CD4-positive, alpha-beta T cell (primary cell): ENCODE measurements around the gene COPS7A. TPM values are rescaled to one million over a fixed set of nuclear protein-coding genes. Genes with fewer than 3 reads are reported as not detected.
A peak's percentile ranks its signal among the peaks of the same experiment; 100 is the strongest.

Source experiments
- ATAC-seq: fragments of 200-7000 bp; cut with Tn5 transposase; one replicate; pipeline ENCODE4 v1.10.0; 2022; ENCODE audit warnings: mild to moderate bottlenecking; ENCODE audit not compliant: poor library complexity
- CTCF ChIA-PET: fragments of 350-600 bp; sonication (Branson Sonifier 250); formaldehyde crosslinking; loops from one replicate; lab custom pipeline; 2021; ENCODE audit warnings: antibody characterized with exemption, inconsistent platforms; lab: Charles Lee
- POLR2A ChIA-PET: fragments of 350-600 bp; sonication (Branson Sonifier 250); formaldehyde crosslinking; loops from one replicate; lab custom pipeline; 2021; ENCODE audit warnings: antibody characterized with exemption, inconsistent platforms; lab: Charles Lee
- DNase-seq, 14 experiments: peaks; one replicate each; pipeline ENCODE4 v3.0.0-alpha.2; 2013 to 2020; ENCODE audit warnings: mixed read lengths in 2 of 14
- H3K27ac ChIP-seq, 2 donors: one replicate each; pipeline versions ENCODE4 v1.5.1 to v1.7.0; 2013; ENCODE audit warnings: low read length in 2 of 2, low read depth in 1 of 2, mild to moderate bottlenecking in 1 of 2
- H3K27me3 ChIP-seq, 2 experiments: 1 replicate in 1 of 2; 2 replicates in 1 of 2; pipeline versions ENCODE4 v1.6.1 to v1.7.0; 2013; ENCODE audit warnings: low read length in 2 of 2, control low read depth in 1 of 2, mild to moderate bottlenecking in 1 of 2, moderate library complexity in 1 of 2; ENCODE audit not compliant: insufficient read depth in 2 of 2, control insufficient read depth in 1 of 2
- H3K36me3 ChIP-seq: one replicate; pipeline ENCODE4 v1.6.1; 2013; ENCODE audit warnings: low read length, control low read depth; ENCODE audit not compliant: insufficient read depth
- H3K4me1 ChIP-seq: one replicate; pipeline ENCODE4 v1.6.1; 2013; ENCODE audit warnings: low read length, control low read depth; ENCODE audit not compliant: insufficient read depth
- H3K4me3 ChIP-seq: one replicate; pipeline ENCODE4 v1.5.1; 2013; ENCODE audit warnings: mild to moderate bottlenecking, low read length, moderate library complexity
- H3K9me3 ChIP-seq, 2 experiments: 1 replicate in 1 of 2; 2 replicates in 1 of 2; pipeline versions ENCODE4 v1.6.1 to v1.7.0; 2013; ENCODE audit warnings: low read length in 2 of 2, mild to moderate bottlenecking in 2 of 2, control low read depth in 1 of 2, moderate library complexity in 1 of 2; ENCODE audit not compliant: control insufficient read depth in 1 of 2, insufficient read depth in 1 of 2
- H3K27ac Mint-ChIP-seq: one replicate; pipeline ENCODE4 v1.8.0; 2020; ENCODE audit warnings: mixed read lengths
- H3K27me3 Mint-ChIP-seq: one replicate; pipeline ENCODE4 v1.8.0; 2021; ENCODE audit warnings: mixed read lengths
- H3K36me3 Mint-ChIP-seq: one replicate; pipeline ENCODE4 v1.8.0; 2021; ENCODE audit warnings: low read depth, mixed read lengths
- H3K4me1 Mint-ChIP-seq: one replicate; pipeline ENCODE4 v1.8.0; 2021; ENCODE audit warnings: low read depth, mixed read lengths
- H3K4me3 Mint-ChIP-seq: one replicate; pipeline ENCODE4 v1.8.0; 2020; ENCODE audit warnings: mild to moderate bottlenecking, mixed read lengths
- H3K9me3 Mint-ChIP-seq: one replicate; pipeline ENCODE4 v1.8.0; 2020; ENCODE audit warnings: mixed read lengths
- intact Hi-C, 2 experiments: fragments of 100-400 bp; cut with DNase I in 1 of 2; cut with micrococcal nuclease in 1 of 2; formaldehyde crosslinking; loops; one replicate each; pipeline versions ENCODE4 v1.15.1 to v1.9.0; 2023 to 2025; cut with DNase I, micrococcal nuclease
- total RNA-seq, 174 experiments: library from RNA in 2 of 174; stranded (reverse) in 2 of 174; gene quantifications; one replicate each; pipeline ENCODE4 v1.2.3 and lab custom pipeline; 2021 to 2026
- TF ChIP-seq, protein P1 (sequence below): fragments of 200-600 bp; IDR thresholded peaks from one replicate; pipeline ENCODE4 v1.8.0; 2022; ENCODE audit warnings: antibody characterized with exemption, mild to moderate bottlenecking

COPS7A gene
- total RNA-seq, 2 experiments from 2014 or later = 9.4 to 9.6 TPM

GRCh38 chr12:6769666-6770065 lies 45.8 kb downstream of the COPS7A start:
- intact Hi-C loops = no loop called here
- ATAC-seq = no peak
- Mint-ChIP-seq H3K4me1 (peaks cover 64% of the 10 kb centered on the region), H3K4me3 (no peak overlapping the region), H3K27me3 (peaks cover 70% of the 10 kb centered on the region), H3K36me3 (no peaks in the 10 kb centered on the region), H3K27ac (no peak overlapping the region), H3K9me3 (no peaks in the 10 kb centered on the region)
- ChIA-PET POLR2A (interaction anchor here (1.5 to 1.6 kb wide), 2 partner anchors 16 to 20 kb away, joined by 3 to 6 read pairs; partner anchors contain the start of genes CD4 and MLF2), CTCF (no interaction called here)
- no peaks in the 10 kb centered on the region for H3K36me3 ChIP-seq
- peaks cover 64% of the 10 kb centered on the region for H3K4me1 ChIP-seq
- H3K27ac ChIP-seq = no peak overlapping the region
- H3K4me3 ChIP-seq = no peak overlapping the region
- H3K27me3 ChIP-seq = peaks cover 30 to 43% of the 10 kb centered on the region in 2 experiments
- H3K9me3 ChIP-seq = no peaks in the 10 kb centered on the region
- TF ChIP-seq, protein P1, sequence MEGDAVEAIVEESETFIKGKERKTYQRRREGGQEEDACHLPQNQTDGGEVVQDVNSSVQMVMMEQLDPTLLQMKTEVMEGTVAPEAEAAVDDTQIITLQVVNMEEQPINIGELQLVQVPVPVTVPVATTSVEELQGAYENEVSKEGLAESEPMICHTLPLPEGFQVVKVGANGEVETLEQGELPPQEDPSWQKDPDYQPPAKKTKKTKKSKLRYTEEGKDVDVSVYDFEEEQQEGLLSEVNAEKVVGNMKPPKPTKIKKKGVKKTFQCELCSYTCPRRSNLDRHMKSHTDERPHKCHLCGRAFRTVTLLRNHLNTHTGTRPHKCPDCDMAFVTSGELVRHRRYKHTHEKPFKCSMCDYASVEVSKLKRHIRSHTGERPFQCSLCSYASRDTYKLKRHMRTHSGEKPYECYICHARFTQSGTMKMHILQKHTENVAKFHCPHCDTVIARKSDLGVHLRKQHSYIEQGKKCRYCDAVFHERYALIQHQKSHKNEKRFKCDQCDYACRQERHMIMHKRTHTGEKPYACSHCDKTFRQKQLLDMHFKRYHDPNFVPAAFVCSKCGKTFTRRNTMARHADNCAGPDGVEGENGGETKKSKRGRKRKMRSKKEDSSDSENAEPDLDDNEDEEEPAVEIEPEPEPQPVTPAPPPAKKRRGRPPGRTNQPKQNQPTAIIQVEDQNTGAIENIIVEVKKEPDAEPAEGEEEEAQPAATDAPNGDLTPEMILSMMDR = no peak
- DNase-seq = no peak

DNA sequence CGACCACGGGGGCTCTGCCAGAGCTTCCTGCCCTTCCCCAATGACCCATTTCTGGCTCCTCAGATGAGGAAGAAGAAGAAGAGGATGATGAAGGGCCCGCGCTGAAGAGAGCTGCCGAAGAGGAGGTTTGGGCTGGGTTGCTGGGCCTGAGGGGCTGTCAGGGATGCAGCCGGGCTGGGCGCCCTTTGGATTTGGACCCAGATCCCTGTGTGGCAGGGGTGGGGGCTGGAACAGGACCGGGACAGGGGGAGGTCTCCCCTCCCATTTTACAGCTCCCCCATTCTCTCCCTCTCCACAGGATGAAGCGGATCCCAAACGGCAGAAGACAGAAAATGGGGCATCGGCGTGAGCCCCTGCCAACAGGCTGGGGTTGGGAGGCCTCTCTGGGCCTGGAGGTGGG lies 46.2 kb downstream of the COPS7A start:
- H3K9me3 Mint-ChIP-seq = no peaks in the 10 kb centered on the region
- DNase-seq (no peak), ATAC-seq (no peak)
- CTCF ChIA-PET = no interaction called here
- H3K4me1 ChIP-seq = peaks cover 64% of the 10 kb centered on the region
- peaks cover 65% of the 10 kb centered on the region for H3K4me1 Mint-ChIP-seq
- H3K36me3 Mint-ChIP-seq = no peaks in the 10 kb centered on the region
- H3K27ac ChIP-seq = no peak overlapping the region
- POLR2A ChIA-PET = interaction anchor here (1.1 to 1.5 kb wide), 2 partner anchors 17 to 19 kb away, joined by 3 to 4 read pairs; partner anchors contain the start of gene CD4
- TF ChIP-seq, protein P1 = no peak
- peaks cover 27 to 42% of the 10 kb centered on the region in 2 experiments for H3K27me3 ChIP-seq
- no peaks in the 10 kb centered on the region for H3K36me3 ChIP-seq
- peaks cover 70% of the 10 kb centered on the region for H3K27me3 Mint-ChIP-seq
- no peak overlapping the region for H3K27ac Mint-ChIP-seq
- intact Hi-C loops = no loop called here
- no peak overlapping the region for H3K4me3 Mint-ChIP-seq
- no peak overlapping the region for H3K4me3 ChIP-seq
- H3K9me3 ChIP-seq = no peaks in the 10 kb centered on the region

GRCh38 chr12:6770600-6770999 lies 46.8 kb downstream of the COPS7A start:
- TF ChIP-seq, protein P1 = no peak
- peak overlapping the region; percentile 25 for H3K4me3 Mint-ChIP-seq
- H3K4me1 Mint-ChIP-seq = peaks cover 65% of the 10 kb centered on the region
- no peak for ATAC-seq
- no peak overlapping the region for H3K27ac Mint-ChIP-seq
- peaks cover 22 to 39% of the 10 kb centered on the region in 2 experiments for H3K27me3 ChIP-seq
- peaks cover 65% of the 10 kb centered on the region for H3K4me1 ChIP-seq
- no peak overlapping the region for H3K27ac ChIP-seq
- H3K9me3 ChIP-seq = no peaks in the 10 kb centered on the region
- no peaks in the 10 kb centered on the region for H3K9me3 Mint-ChIP-seq
- H3K27me3 Mint-ChIP-seq = peaks cover 65% of the 10 kb centered on the region
- H3K4me3 ChIP-seq = no peak overlapping the region
- intact Hi-C loops = no loop called here
- POLR2A ChIA-PET = interaction anchor here (1.1 to 1.9 kb wide), 3 partner anchors 10 to 19 kb away, joined by 3 to 4 read pairs (median 4); partner anchors contain the start of gene CD4
- no peaks in the 10 kb centered on the region for H3K36me3 Mint-ChIP-seq
- H3K36me3 ChIP-seq = no peaks in the 10 kb centered on the region
- CTCF ChIA-PET = no interaction called here
- DNase-seq = no peak
